Measurements from ENCODE around the gene PEMT. TPM values are rescaled to one million over a fixed set of nuclear protein-coding genes. Genes with fewer than 3 reads are reported as not detected.

PEMT gene
- total RNA-seq, 1 experiment from 2014 or later = 53.1 TPM

DNA sequence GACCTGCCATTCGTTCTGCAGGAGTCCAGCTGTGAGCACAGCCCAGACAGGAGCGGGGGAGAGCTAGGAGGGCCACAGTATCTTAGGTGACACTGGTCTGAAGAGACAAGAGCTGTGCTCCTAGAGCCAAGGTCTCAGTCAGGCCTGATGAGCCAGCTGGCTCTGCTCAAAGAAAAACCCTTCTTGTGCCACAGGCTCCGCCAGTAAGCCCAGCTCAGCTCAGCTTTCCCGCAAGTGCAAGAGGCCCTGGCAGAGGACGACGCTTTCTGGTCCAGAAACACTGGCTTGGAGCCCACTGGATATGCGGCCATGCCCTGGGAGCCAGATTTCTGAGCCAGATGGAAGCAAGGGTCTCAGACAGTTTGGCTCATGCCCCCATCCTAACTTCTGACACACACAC lies 23.9 kb downstream of the PEMT start:
- no peak for TF ChIP-seq NR2C2 (CRISPR knock-in tag; IDR thresholded peaks at IDR 0.05)
- TF ChIP-seq, protein P1, sequence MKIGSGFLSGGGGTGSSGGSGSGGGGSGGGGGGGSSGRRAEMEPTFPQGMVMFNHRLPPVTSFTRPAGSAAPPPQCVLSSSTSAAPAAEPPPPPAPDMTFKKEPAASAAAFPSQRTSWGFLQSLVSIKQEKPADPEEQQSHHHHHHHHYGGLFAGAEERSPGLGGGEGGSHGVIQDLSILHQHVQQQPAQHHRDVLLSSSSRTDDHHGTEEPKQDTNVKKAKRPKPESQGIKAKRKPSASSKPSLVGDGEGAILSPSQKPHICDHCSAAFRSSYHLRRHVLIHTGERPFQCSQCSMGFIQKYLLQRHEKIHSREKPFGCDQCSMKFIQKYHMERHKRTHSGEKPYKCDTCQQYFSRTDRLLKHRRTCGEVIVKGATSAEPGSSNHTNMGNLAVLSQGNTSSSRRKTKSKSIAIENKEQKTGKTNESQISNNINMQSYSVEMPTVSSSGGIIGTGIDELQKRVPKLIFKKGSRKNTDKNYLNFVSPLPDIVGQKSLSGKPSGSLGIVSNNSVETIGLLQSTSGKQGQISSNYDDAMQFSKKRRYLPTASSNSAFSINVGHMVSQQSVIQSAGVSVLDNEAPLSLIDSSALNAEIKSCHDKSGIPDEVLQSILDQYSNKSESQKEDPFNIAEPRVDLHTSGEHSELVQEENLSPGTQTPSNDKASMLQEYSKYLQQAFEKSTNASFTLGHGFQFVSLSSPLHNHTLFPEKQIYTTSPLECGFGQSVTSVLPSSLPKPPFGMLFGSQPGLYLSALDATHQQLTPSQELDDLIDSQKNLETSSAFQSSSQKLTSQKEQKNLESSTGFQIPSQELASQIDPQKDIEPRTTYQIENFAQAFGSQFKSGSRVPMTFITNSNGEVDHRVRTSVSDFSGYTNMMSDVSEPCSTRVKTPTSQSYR (CRISPR knock-in tag; IDR thresholded peaks at IDR 0.05) = no peak
- TF ChIP-seq FOXJ3 (CRISPR knock-in tag; IDR thresholded peaks at IDR 0.05; ENCODE audit: borderline replicate concordance) = no peak
- DNase-seq (ENCODE audit: low spot score) = no peak
- ChIA-PET CTCF (interaction anchor here (0.7 to 6.5 kb wide), 17 partner anchors 9 to 212 kb away, joined by 3 to 108 read pairs (median 7); partner anchors contain the start of gene RASD1), POLR2A (no interaction called here)
- ATAC-seq = no peak
- H3K4me1 Mint-ChIP-seq = peaks cover 13% of the 10 kb centered on the region
- H3K27ac Mint-ChIP-seq = no peak overlapping the region
- no peaks in the 10 kb centered on the region for H3K36me3 Mint-ChIP-seq
- H3K9me3 Mint-ChIP-seq = no peaks in the 10 kb centered on the region
- no peak overlapping the region for H3K4me3 Mint-ChIP-seq
- no peaks in the 10 kb centered on the region for H3K27me3 Mint-ChIP-seq (ENCODE audit: low read depth)

DNA sequence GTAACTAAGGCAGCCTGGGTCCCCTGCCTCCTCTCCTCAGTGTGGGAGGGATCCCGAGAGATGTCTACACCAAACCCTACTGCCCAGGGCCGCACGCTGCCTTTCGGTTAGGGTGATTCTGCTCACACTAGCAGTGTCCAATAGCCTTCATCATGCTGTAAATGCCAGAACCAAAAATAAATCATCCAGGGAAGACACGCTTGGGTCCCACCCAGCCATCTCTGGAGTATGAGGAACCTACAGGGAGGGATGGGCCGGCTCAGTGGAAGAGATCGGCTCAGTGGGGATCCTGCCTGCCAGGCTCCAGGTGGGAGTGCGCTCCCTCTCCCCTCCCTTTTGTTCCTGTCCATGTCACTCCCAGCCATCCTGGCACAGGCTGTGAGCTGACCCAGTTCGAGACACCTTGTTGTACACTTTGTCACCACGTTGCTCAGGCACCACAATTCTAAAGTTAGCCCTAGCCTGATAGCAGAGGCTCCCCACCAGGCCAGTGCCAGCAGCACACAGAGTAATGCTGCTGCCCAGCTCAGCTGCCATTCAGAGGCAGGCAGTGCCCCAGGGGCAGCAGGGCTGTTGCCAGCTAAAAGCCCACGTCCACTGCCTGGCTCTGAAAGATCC lies 24.5 kb downstream of the PEMT start:
- H3K27ac Mint-ChIP-seq = 0 out of 2 replicates have a peak overlapping the region, but pooled peaks have one; percentile 78

DNA sequence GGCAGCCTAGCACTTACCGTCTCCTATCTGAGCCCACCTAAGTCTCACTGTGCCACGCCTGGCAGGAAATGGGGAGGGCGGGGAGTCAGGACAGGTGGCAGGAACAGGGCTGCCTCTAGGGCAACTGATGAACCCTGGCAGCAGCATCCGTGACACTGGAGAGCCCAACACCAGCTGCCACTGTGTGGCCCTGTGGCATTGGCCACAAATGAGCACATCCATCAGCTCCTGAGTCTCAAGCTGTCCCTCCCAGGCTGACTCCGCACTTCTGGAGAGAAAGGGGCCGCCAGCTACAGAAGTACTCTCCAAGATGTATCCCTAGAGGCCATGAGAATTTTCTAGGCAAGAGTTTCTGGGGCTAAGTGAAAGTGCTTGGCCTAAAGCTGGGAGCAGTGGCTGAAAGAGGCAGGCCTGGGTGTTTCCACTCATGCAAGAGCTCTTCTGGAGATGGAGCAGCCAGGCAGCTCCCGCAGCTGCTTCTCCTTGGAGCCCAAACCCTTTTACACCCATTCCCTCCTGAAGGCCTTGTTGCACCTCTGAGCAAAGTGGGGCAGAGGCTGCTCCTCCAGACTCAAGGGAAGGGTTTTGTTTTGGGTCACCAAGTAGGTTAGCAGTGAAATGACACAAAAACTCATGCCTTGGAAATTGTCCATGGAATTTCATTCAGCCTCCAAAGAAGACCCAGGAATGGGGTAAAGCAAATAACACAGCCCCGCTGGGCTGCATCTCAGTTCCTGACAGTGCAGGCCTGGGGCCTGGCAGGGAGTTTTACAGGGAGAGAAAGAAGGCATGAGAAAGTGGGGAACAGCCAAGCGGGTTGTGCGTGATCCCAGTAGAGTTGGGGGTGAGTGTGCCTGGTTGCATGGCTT lies 25.8 kb downstream of the PEMT start:
- no peak for ATAC-seq
- peak overlapping the region; percentile 78 for H3K27ac Mint-ChIP-seq
- TF ChIP-seq NR2C2 (CRISPR knock-in tag; IDR thresholded peaks at IDR 0.05) = no peak
- TF ChIP-seq ZNF263 (CRISPR knock-in tag; IDR thresholded peaks at IDR 0.05; ENCODE audit: low read depth) = no peak
- TF ChIP-seq, protein P2, sequence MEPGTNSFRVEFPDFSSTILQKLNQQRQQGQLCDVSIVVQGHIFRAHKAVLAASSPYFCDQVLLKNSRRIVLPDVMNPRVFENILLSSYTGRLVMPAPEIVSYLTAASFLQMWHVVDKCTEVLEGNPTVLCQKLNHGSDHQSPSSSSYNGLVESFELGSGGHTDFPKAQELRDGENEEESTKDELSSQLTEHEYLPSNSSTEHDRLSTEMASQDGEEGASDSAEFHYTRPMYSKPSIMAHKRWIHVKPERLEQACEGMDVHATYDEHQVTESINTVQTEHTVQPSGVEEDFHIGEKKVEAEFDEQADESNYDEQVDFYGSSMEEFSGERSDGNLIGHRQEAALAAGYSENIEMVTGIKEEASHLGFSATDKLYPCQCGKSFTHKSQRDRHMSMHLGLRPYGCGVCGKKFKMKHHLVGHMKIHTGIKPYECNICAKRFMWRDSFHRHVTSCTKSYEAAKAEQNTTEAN (CRISPR knock-in tag; IDR thresholded peaks at IDR 0.05) = no peak
- no peak for TF ChIP-seq OVOL2 (CRISPR knock-in tag; IDR thresholded peaks at IDR 0.05; ENCODE audit: borderline replicate concordance)
- TF ChIP-seq, protein P3, sequence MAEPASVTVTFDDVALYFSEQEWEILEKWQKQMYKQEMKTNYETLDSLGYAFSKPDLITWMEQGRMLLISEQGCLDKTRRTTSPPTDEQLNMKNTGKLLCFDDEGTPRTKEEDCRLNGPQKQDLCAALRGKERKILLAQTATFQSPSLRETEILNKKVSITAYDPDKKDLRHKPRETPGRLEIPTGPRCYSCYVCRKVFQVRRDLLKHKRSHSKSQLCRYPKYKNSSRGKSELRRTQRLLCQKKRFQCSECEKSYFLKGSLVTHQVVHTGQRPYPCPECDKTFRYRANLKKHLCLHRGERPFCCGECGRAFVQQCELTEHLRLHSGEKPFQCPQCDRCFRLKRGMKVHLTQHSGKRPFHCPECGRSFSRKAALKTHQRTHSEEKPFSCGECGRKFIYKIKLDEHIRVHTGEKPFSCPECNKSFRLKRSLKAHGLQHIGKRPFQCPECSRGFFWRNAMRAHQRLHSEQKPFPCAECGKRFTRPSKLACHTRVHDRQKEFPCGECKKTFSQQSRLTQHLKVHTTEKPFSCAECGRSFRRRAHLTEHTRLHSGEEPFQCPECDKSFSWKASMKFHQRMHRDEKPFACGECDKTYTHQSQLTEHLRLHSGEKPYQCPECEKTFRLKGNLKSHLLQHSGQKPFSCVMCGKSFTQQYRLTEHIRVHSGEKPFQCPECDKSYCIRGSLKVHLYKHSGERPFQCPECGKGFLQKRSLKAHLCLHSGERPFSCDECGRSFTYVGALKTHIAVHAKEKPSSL (CRISPR knock-in tag; conservative IDR thresholded peaks at IDR 0.05) = no peak
- no peak for TF ChIP-seq ARID4B (CRISPR knock-in tag; IDR thresholded peaks at IDR 0.05; ENCODE audit: borderline replicate concordance)
- no peak for TF ChIP-seq ELF4 (CRISPR knock-in tag; IDR thresholded peaks at IDR 0.05; ENCODE audit: low read depth)
- no peak for TF ChIP-seq ATF3 (CRISPR knock-in tag; conservative IDR thresholded peaks at IDR 0.05)
- TF ChIP-seq ATF6 (CRISPR knock-in tag; IDR thresholded peaks at IDR 0.05) = no peak

More for the DNA sequence above, 24.5 kb downstream of the PEMT start:
- TF ChIP-seq SOX15 (CRISPR knock-in tag; IDR thresholded peaks at IDR 0.05) (no peak), PRRX2 (CRISPR knock-in tag; IDR thresholded peaks at IDR 0.05) (no peak), SP1 (CRISPR knock-in tag; conservative IDR thresholded peaks at IDR 0.05) (no peak), TEAD1 (CRISPR knock-in tag; IDR thresholded peaks at IDR 0.05) (no peak)
- peaks cover 13% of the 10 kb centered on the region for H3K4me1 Mint-ChIP-seq
- H3K4me3 Mint-ChIP-seq = no peak overlapping the region
- H3K27me3 Mint-ChIP-seq (ENCODE audit: low read depth) = no peaks in the 10 kb centered on the region
- no peaks in the 10 kb centered on the region for H3K9me3 Mint-ChIP-seq
- ChIA-PET CTCF (interaction anchor here (0.7 to 6.5 kb wide), 9 partner anchors 8 to 75 kb away, joined by 3 to 108 read pairs (median 16); partner anchors contain the start of gene RASD1), POLR2A (no interaction called here)
- DNase-seq (ENCODE audit: low spot score) = no peak
- no peak for ATAC-seq
- no peaks in the 10 kb centered on the region for H3K36me3 Mint-ChIP-seq

More for the DNA sequence above, 25.8 kb downstream of the PEMT start:
- Mint-ChIP-seq H3K4me1 (peaks cover 13% of the 10 kb centered on the region), H3K4me3 (no peak overlapping the region), H3K36me3 (no peaks in the 10 kb centered on the region), H3K9me3 (no peaks in the 10 kb centered on the region), H3K27me3 (ENCODE audit: low read depth) (no peaks in the 10 kb centered on the region)
- ChIA-PET POLR2A (interaction anchor here (1.2 kb wide), 1 partner anchor 69 kb away, joined by 5 read pairs; the partner anchor contains the start of gene RASD1), CTCF (interaction anchor here (0.5 to 5.3 kb wide), 12 partner anchors 9 to 291 kb away, joined by 3 to 38 read pairs (median 4); partner anchors contain the start of gene RASD1)
- DNase-seq (ENCODE audit: low spot score) = no peak

Data from WTC11 (cell line).